AG04449 (cell line): ENCODE data around the gene NDUFA1.
A peak's percentile ranks its signal among the peaks of the same experiment; 100 is the strongest.
"Not testable (repeated sequence)": the region's sequence is repeated elsewhere in the genome, so short reads cannot be mapped to it uniquely, and the experiment has no call there.

Experiments used
- CTCF ChIA-PET: fragments of 350-600 bp; formaldehyde crosslinking; extraction: SDS; loops from one replicate; lab custom pipeline; 2021; ENCODE audit warnings: antibody characterized with exemption; lab: Yijun Ruan, JAX
- POLR2A ChIA-PET: fragments of 400-600, 350-600 bp; formaldehyde crosslinking; extraction: SDS; loops from one replicate; lab custom pipeline; 2020; ENCODE audit warnings: antibody characterized with exemption, inconsistent platforms; lab: Yijun Ruan, JAX
- DNase-seq: peaks from one replicate; pipeline ENCODE4 v3.0.0-alpha.2; 2010; ENCODE audit warnings: low read depth, low spot score
- H3K4me3 ChIP-seq: 2 replicates; pipeline ENCODE4 v1.5.1; 2011; ENCODE audit warnings: low read depth, mild to moderate bottlenecking, control low read depth, low read length
- TF ChIP-seq, protein P1 (sequence below): IDR thresholded peaks from one replicate; pipeline ENCODE4 v1.5.1; 2011; ENCODE audit warnings: mild to moderate bottlenecking, moderate library complexity, low read length, control low read depth, inconsistent platforms; ENCODE audit not compliant: insufficient read depth; ENCODE audit errors: missing control alignments

NDUFA1 gene

DNA sequence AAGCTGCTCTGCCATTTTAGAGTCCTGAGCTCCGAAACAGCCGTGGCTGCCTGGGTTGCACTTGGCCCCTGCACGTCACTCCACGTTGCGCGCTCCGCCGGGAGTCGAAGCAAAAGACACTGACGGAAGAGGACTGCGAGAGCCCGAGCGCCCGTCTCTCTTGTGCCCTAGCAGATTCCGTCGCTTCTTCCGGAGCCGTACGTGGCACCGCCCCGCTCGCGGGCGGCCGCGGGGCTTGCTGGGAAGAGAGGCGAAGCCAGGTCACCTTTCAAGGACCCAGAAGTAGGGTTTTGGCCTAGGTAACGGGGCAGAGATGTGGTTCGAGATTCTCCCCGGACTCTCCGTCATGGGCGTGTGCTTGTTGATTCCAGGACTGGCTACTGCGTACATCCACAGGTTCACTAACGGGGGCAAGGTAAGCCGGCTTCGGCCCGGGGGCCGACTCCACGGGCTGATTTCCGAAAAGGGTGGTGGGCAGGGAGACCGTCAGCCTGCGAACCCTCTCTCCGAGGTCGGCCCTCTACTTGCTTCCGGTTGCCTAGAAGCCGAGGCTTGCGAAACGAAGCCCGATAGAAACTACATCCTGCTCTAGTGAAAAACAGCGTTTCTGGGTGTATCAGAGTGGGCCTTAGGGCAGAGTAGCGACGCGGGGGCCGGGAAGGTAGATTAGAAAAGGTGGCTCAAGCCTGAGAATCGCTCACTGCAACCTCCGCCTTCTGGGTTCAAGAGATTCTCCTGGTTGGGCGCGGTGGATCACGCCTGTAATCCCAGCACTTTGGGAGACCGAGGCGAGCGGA lies at the start of gene NDUFA1, which contains the start of gene RNF113A:
Gene NDUFA1, plus strand, starts transcription at position 234 of the 797 bp plus-strand sequence. Its CDS starts 80 bp downstream, at position 314.
Gene RNF113A, minus strand, starts transcription at position 135 of the 797 bp plus-strand sequence. Its CDS starts 120 bp downstream, at position 15.
- no peak for DNase-seq
- CTCF ChIA-PET = interaction anchor here (1.0 to 1.4 kb wide), 2 partner anchors 9 to 11 kb away, joined by 3 read pairs; no protein-coding TSS in a partner anchor
- peak within 1 kb of the TSS; percentile 75 for H3K4me3 ChIP-seq
- TF ChIP-seq, protein P1, sequence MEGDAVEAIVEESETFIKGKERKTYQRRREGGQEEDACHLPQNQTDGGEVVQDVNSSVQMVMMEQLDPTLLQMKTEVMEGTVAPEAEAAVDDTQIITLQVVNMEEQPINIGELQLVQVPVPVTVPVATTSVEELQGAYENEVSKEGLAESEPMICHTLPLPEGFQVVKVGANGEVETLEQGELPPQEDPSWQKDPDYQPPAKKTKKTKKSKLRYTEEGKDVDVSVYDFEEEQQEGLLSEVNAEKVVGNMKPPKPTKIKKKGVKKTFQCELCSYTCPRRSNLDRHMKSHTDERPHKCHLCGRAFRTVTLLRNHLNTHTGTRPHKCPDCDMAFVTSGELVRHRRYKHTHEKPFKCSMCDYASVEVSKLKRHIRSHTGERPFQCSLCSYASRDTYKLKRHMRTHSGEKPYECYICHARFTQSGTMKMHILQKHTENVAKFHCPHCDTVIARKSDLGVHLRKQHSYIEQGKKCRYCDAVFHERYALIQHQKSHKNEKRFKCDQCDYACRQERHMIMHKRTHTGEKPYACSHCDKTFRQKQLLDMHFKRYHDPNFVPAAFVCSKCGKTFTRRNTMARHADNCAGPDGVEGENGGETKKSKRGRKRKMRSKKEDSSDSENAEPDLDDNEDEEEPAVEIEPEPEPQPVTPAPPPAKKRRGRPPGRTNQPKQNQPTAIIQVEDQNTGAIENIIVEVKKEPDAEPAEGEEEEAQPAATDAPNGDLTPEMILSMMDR = no peak
- POLR2A ChIA-PET = interaction anchor here (0.6 to 1.3 kb wide), 3 partner anchors 19 to 113 kb away, joined by 4 to 5 read pairs (median 4); partner anchors contain the start of genes RPL39 and UPF3B

DNA sequence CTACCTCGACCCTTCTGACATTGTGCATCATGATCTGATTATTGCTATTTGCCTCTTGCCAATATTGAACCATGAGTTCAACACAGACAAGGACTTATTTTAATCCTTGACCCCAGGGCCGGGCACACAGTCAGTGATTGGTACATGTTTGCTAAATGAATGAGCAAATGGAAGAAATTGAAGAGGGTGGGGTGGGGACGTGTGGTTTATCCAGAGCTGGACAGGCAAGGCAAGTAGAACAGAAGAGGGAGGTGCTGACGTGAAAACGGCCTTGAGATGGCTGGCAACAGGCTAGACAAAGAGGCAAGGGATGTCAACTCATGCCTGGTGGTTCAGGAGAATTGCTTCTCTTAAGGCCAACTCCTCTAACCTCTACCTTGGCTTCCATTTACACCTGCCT lies 47.4 kb upstream of the NDUFA1 start:
- CTCF ChIA-PET, H3K4me3 ChIP-seq, POLR2A ChIA-PET, DNase-seq: not testable (repeated sequence)

DNA sequence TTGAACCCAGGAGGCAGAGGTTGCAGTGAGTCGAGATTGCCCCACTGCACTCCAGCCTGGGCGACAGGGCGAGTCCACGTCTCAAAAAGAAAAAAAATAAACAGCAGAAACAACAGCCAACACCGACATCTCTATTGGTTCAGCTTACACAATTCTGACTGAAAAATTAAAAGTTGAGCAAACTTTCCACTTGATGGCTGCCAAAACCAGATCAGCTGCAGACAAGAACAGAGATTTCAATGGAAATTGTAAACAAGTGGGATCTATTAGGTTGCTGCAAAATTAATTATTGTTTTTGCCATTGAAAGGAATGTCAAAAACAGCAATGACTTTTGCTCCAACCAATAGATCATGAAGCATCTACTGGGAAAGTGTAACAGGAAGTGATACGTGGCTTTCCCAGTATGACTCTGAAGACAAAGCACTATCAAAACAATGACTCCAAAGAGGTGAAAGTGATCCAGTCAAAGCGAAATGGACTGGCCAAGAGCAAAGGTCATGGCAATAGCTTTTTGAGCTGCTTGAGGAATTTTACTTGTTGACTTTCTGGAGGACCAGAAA lies 45.2 kb upstream of the NDUFA1 start:
- ChIA-PET POLR2A (interaction anchor here (2.4 kb wide), 1 partner anchor 35 kb away, joined by 7 read pairs; the partner anchor contains the start of gene RPL39), CTCF (no interaction called here)
- DNase-seq = no peak

DNA sequence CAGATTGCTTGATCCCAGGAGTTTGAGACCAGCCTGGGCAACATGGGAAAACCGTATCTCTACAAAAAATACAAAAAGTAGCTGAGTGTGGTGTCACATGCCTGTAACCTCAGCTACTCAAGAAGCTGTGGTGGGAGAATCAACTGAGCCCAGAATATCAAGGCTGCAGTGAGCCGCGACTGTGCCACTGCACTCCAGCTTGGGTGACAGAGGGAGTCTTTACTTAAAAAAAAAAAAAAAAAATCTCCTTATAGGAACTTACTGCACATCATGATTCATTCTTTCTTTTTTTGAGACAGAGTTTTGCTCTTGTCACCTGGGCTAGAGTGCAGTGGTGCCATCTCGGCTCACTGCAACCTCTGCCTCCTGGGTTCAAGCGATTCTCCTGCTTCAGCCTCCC lies 43.2 kb upstream of the NDUFA1 start:
- H3K4me3 ChIP-seq = no peak overlapping the region
- ChIA-PET POLR2A (interaction anchor here (2.4 kb wide), 1 partner anchor 37 kb away, joined by 7 read pairs; the partner anchor contains the start of gene RPL39), CTCF (no interaction called here)
- TF ChIP-seq, protein P1 = no peak
- no peak for DNase-seq

More for the DNA sequence above, 45.2 kb upstream of the NDUFA1 start:
- no peak overlapping the region for H3K4me3 ChIP-seq
- TF ChIP-seq, protein P1 = no peak

DNA sequence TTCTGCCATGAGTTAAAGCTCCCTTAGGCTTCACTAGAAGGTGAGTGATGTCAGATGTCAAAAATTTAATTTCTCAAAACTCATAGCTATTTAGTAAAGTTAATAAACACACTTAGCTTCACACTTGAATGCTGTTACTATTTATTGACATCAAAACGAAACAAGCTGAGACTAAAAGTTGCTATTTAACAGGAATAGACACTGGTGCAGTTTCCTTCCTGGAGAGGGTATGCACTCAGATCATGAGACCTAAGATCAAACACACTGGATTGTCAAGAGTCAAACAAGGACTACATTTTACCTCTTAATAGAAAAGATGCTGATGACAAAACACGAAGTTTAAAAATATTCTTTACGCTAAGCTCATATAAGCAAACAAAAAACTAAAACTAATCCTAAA lies 37.7 kb upstream of the NDUFA1 start:
- H3K4me3 ChIP-seq = no peak overlapping the region
- no peak for DNase-seq
- CTCF ChIA-PET = no interaction called here
- TF ChIP-seq, protein P1 = no peak
- POLR2A ChIA-PET = interaction anchor here (1.0 kb wide), 1 partner anchor 19 kb away, joined by 3 read pairs; the partner anchor contains the start of gene UPF3B

DNA sequence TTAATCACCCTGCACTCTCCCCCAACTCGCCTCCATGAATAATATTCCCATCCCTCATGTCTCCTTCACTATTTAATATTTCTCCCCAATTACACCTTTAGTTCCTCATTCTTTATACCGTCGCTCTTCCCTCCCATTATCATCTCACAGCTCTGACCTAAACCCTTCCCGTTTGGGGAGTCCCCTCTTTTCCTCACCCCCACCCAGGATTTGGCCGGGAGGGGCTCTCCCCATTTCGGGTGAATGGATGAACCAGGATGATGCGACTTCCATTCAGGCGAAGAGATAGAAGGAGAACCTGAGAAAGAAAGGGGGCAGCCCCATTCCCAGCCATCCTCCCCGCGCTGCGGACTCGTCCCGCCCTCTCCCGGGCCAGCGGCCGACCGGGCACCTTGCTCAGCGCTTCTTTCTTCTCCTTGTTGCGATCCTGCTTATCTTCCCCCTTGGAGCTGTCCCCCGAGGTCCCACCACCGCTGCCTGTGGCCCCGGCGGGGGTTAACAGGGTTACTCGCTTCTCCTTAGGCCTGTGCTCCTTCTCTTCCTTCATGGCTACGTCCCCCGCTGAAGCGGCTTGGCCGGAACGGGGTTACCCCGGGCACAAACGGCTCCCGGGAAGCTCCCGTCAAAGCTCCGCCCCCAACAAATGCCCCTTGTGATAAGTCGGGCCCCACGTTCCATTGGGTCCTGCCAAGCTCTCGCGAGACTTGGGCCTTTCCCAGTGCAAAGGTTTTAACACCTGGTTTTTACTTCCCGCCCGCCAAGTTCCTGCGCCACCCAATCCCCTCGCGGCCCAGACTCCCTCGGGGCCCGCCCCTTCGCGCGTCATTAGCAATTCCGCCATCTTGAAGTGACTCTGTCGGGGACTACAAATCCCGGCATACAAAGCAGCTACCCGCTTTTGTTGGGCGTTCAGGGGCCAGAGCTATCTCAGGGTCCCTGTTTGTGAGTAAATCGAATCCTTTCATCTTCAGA lies 19.0 kb upstream of the NDUFA1 start, which contains the start of gene UPF3B:
Gene UPF3B, minus strand, starts transcription at position 582 of the 972 bp plus-strand sequence. Its CDS starts 35 bp downstream, at position 547.
- TF ChIP-seq, protein P1 = no peak
- ChIA-PET POLR2A (interaction anchor here (0.7 to 1.2 kb wide), 7 partner anchors 12 to 279 kb away, joined by 3 to 10 read pairs (median 3); partner anchors contain the start of genes RNF113A and RPL39), CTCF (interaction anchor here (0.8 kb wide), 1 partner anchor 26 kb away, joined by 4 read pairs; no protein-coding TSS in a partner anchor)
- peak within 1 kb of the TSS; percentile 67 for H3K4me3 ChIP-seq
- peak; percentile 92 for DNase-seq
